ENCODE measurements around the gene MTA1. TPM values are rescaled to one million over a fixed set of nuclear protein-coding genes. Genes with fewer than 3 reads are reported as not detected.

The MTA1 gene
- 8.9 and 20.3 TPM in 2 replicates for total RNA-seq (2014; rRNA removed; shearing (Covaris generic))

DNA sequence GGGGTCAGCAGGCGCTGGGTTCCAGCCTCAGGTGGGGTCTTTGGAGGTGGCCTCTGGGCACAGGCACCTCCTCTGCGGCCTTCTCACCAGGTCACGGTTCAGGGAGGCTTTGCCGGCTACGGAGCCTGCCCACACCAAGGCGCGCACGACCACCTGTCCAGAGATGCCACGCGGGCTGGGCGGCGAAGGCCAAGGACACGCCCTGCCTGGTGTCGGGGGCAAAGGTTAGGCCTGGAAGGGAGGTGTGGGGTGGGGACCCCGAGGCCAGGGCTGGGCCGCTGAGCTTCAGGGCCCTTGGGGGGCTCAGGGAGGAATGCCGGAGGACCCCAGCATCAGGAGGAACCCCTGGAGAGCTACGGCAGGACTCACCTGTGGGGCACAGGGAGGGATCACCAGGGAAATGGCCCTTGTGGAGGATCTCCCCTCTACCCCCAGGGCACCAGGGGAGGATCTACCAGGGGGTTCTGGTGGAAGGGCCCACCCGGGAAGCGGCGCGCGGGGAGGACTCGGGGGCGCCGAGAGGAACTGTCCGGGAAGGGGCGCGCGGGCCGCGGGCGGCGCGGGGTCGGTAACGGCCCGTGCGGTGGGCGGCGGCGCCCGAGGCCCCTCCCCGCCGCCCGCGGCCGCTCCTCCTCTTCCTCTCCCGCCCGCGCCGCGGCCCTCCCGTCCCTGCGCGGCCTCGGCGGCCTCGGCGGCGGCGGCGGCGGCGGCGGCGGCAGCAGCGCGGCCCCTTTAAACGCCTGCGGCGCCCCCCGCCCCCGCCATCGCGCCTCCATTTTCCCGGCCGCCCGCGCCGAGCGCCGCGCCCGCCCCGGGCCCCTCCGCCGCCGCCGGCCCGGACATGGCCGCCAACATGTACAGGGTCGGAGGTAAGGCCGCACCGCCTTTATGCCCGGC is at the start of gene MTA1:
TSS of gene MTA1 (plus strand) at position 633 of the 897 bp plus-strand sequence. CDS start at position 842, 209 bp downstream.
- DNase-seq (ENCODE audit: low read depth): peak; percentile 18

- DNase-seq (ENCODE audit: low read depth): no peak
Measured at GRCh38 chr14:105374389-105374788, 45.2 kb upstream of the MTA1 start.

GRCh38 chr14:105375635-105376057 is 44.0 kb upstream of the MTA1 start:
- no peak for DNase-seq (ENCODE audit: low read depth)

- no peak for DNase-seq (ENCODE audit: low read depth)
Measured at GRCh38 chr14:105376521-105377440, 42.8 kb upstream of the MTA1 start.

DNA sequence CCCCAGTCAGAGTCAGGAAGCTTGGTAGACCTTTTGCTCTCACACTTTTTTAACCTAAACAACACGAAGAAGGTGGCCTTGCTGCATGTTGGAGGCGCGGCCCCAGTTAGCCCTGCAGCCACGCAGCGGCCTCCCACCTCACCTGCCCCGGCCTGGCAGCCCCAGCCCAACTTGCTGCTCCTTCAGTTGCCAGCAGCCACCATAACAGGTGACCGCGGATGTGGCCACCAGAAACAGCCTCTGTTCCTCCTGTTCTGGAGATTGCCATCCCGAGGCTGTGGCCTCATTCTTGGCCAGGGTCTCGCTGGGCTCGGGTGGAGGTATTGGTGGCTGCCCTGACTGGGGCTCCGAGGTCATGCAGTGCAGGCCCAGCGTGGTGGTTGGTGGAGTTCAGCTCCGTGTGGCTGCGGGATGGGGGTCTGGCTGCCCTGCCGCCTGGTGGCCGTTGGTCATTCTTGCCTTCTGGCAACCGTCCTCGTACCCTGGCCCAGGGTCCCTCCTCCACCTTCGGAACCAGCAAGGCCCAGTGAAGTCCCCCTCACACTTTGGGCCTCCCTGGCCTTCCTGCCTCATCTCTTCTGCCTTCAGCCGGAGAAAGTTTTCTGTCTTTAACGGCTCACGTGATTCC is 42.0 kb upstream of the MTA1 start:
- DNase-seq (ENCODE audit: low read depth): no peak

DNA sequence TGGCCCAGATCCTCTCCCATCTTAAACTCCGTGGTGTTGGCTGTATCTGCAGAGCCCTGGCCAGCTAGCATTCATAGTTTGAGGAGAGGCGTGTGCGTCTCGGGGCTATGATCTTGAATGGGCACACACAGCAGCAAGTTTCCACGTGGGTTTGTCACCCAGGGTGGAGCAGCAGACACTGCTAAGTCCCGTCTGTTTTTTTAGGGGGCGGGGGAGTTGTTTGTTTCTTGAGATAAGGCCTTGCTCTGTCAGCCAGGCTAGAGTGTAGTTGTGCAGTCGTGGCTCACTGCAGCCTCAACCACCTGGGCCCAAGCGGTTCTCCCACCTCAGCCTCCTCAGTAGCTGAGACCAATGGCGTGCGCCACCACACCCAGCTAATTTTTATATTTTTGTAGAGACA is 41.4 kb upstream of the MTA1 start:
- DNase-seq (ENCODE audit: low read depth): no peak

- DNase-seq (ENCODE audit: low read depth): no peak
Measured at GRCh38 chr14:105378873-105379685, 40.5 kb upstream of the MTA1 start.

DNA sequence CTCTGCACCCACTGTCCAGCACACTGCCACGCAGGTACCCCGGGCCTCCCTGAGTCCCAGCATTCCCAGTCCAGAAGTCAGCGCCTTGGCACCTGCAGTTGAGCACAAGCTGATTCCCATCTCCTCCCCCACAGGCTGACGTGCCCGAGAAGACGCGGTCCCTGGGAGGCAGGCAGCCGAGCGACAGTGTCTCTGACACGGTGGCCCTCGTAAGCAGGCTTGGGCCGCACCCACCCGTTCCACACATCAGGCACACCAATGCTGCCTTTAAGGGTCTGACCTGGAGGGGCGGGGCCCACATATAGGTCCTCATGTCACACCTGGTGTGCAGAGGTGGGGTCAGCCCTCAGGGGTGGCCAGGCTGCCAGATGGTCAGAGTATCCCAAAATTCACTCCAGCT is 39.7 kb upstream of the MTA1 start:
- DNase-seq (ENCODE audit: low read depth): no peak

- DNase-seq (ENCODE audit: low read depth): no peak
Measured at GRCh38 chr14:105380756-105381155, 38.9 kb upstream of the MTA1 start.

- DNase-seq (ENCODE audit: low read depth): no peak
Measured at GRCh38 chr14:105381446-105382342, 37.9 kb upstream of the MTA1 start.

GRCh38 chr14:105382343-105383082 is 37.1 kb upstream of the MTA1 start:
- DNase-seq (ENCODE audit: low read depth): no peak

GRCh38 chr14:105383083-105383730 is 36.4 kb upstream of the MTA1 start:
- no peak for DNase-seq (ENCODE audit: low read depth)

- no peak for DNase-seq (ENCODE audit: low read depth)
Measured at GRCh38 chr14:105384041-105384557, 35.5 kb upstream of the MTA1 start.

DNA sequence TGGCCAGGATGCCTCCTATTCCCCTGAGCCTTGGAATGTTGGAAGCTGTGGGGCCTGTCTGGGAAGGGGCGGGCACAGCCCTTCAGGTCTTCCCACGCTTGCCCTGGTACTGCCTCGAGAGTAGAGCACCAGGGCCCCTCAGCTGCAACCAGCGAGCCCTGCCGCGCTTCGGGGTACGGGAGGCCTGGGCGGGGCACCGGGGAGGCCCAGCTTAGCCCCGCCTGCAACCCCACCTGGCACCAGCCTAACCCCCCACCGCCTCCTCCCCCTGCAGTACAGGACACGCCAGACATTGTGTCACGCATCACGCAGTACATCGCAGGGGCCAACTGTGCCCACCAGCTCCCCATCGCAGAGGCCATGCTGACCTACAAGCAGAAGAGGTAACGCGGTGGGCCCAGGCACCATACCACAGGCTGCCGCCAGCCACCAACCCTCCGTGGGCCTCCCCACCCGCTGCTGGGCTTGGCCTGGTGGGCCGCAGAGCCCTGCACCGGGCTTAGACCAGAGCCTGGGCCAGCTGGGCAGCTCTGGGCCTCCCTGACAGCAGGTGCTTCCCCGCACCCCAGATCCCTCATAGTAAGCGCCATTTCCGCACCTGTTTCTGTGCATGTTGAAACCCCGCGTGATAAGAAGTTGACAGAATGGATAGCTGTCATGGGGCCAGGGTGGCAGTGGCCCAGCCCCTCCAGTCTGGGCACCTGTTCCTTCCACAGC is 34.9 kb upstream of the MTA1 start:
- DNase-seq (ENCODE audit: low read depth): no peak

DNA sequence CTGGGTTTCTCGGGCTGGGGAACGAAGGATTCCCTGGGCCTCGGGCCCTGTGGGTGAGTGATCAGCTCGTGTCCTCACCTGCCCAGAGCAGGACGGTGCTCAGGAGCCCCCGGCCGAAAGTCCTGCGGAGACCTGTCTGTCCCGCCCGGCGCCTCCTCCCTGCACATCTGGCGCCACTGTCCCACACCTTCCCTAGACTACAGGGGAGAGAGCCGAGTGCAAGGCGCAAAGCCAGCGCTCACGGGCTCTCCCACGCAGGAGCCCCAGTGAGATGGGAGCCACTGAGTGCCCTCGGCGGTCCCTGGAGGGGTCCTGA is 34.3 kb upstream of the MTA1 start:
- DNase-seq (ENCODE audit: low read depth): no peak

GRCh38 chr14:105385698-105386365 is 33.8 kb upstream of the MTA1 start:
- DNase-seq (ENCODE audit: low read depth): no peak

All from M059J (cell line).